Choroid plexus epithelial cell (primary cell): ENCODE data around the gene NPL.

ENCODE experiments used
- DNase-seq: peaks from one replicate; pipeline ENCODE4 v3.0.0-alpha.2; 2010; ENCODE audit warnings: low read depth
- H3K4me3 ChIP-seq: 2 replicates; pipeline ENCODE4 v1.5.1; 2011; ENCODE audit warnings: low read depth, mild to moderate bottlenecking, control low read depth, low read length, moderate library complexity
- CTCF ChIP-seq: conservative IDR thresholded peaks from 2 replicates; pipeline ENCODE4 v1.5.1; 2011; ENCODE audit warnings: low read depth, mild to moderate bottlenecking, control low read depth, inconsistent platforms, low read length, moderate library complexity

Gene NPL

GRCh38 chr1:182789138-182790076 lies at the start of gene NPL:
Gene NPL (plus strand): TSS chr1:182789773. CDS start chr1:182794372, 4,599 bp downstream.
- H3K4me3 ChIP-seq: peak within 1 kb of the TSS; percentile 71
- TF ChIP-seq CTCF: no peak
- peak; percentile 73 for DNase-seq

- TF ChIP-seq CTCF: no peak
- no peak for DNase-seq
- no peak overlapping the region for H3K4me3 ChIP-seq
These were observed 49.5 kb upstream of the NPL start for GRCh38 chr1:182740120-182740519.

- DNase-seq: no peak
- no peak overlapping the region for H3K4me3 ChIP-seq
- TF ChIP-seq CTCF: no peak
These were observed 46.8 kb upstream of the NPL start for GRCh38 chr1:182742780-182743179.

- no peak for TF ChIP-seq CTCF
- no peak overlapping the region for H3K4me3 ChIP-seq
- DNase-seq: no peak
These were observed 37.2 kb upstream of the NPL start for GRCh38 chr1:182752077-182752988.

GRCh38 chr1:182754087-182754486 lies 35.5 kb upstream of the NPL start:
- no peak for TF ChIP-seq CTCF
- DNase-seq: no peak
- H3K4me3 ChIP-seq: no peak overlapping the region

- TF ChIP-seq CTCF: no peak
- H3K4me3 ChIP-seq: no peak overlapping the region
- no peak for DNase-seq
These were observed 34.8 kb upstream of the NPL start for GRCh38 chr1:182754543-182755314.
